ENCODE measurements around the gene BHLHE40.

The BHLHE40 gene

DNA sequence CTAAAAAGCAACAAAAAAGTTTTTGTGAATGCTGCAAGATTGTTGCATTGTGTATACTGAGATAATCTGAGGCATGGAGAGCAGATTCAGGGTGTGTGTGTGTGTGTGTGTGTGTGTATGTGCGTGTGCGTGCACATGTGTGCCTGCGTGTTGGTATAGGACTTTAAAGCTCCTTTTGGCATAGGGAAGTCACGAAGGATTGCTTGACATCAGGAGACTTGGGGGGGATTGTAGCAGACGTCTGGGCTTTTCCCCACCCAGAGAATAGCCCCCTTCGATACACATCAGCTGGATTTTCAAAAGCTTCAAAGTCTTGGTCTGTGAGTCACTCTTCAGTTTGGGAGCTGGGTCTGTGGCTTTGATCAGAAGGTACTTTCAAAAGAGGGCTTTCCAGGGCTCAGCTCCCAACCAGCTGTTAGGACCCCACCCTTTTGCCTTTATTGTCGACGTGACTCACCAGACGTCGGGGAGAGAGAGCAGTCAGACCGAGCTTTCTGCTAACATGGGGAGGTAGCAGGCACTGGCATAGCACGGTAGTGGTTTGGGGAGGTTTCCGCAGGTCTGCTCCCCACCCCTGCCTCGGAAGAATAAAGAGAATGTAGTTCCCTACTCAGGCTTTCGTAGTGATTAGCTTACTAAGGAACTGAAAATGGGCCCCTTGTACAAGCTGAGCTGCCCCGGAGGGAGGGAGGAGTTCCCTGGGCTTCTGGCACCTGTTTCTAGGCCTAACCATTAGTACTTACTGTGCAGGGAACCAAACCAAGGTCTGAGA is 4.7 kb downstream of the BHLHE40 start:
- DNase-seq (ENCODE audit: low read depth, low spot score): no peak

DNA sequence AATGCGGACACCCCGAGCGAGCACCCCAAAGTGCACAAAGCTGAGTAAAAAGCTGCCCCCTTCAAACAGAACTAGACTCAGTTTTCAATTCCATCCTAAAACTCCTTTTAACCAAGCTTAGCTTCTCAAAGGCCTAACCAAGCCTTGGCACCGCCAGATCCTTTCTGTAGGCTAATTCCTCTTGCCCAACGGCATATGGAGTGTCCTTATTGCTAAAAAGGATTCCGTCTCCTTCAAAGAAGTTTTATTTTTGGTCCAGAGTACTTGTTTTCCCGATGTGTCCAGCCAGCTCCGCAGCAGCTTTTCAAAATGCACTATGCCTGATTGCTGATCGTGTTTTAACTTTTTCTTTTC is 5.3 kb downstream of the BHLHE40 start:
- DNase-seq (ENCODE audit: low read depth, low spot score): no peak

DNA sequence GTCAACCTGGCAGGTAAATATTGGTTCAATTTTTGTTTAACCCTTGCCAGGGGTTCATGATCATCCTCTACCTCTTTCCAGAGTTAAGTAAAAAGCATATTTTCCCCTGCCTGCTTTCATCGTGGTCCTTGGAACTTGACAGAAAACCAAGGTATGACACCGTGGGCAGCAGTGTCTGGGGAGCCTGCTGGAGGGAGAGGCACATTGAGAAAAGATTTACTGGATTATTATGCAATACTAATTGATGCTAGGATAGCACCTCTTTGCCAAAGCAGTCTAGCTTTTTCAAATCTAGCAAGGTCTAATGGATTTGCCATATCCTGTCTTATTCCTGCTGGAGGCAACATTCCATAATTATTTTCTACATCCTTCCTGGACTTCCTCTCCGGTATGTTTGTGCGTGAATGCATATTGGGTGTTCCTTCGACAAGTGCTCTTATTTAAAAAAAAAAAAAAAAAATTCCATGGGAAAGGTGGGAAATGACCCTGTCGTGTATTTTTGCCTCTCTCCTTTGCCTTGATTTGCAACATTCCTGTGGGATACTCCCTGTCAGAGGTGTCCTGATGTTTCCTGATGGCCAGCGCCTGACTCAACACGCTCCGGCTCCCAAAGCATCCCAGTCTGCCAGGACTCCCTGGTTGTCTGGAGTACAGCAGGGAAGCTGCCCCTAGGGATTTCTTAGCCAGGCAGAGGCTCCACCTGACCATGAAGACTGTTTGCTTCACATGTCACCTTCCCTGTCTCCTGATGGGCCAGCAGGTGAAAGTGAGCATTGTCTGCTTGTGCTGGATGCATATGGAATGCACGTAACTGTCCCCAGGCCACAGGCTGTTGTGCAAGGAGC is 6.3 kb downstream of the BHLHE40 start:
- no peak for DNase-seq (ENCODE audit: low read depth, low spot score)

DNA sequence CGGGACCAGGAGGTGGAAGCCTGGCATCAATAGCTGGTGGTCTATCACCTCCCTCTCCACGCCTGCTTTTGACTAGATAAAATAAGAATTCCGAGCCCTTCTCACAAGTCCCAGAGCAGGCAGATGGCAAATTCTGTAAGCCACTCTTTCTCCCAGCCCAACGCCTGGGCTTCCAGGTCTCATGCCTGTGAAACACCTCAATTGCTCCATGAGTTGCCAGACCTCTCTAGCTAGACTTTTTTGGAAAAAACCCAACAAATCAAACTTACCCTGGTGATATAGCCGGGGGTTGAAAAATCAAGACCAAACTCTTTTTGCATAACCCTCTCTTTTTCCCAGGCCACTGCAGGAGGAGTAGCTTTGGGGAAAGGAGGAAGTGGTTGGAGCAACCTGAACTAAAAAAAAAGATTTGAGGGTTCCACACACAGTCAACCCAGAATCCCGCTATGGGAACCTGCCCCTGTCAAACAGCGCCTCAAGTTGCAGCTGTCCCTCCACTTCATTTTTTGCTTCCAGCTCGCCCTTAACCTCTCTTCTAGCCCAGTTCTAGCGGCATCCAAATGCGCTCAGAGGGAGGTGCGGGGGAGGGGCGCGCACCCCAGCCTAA is 7.0 kb downstream of the BHLHE40 start:
- DNase-seq (ENCODE audit: low read depth, low spot score): no peak

DNA sequence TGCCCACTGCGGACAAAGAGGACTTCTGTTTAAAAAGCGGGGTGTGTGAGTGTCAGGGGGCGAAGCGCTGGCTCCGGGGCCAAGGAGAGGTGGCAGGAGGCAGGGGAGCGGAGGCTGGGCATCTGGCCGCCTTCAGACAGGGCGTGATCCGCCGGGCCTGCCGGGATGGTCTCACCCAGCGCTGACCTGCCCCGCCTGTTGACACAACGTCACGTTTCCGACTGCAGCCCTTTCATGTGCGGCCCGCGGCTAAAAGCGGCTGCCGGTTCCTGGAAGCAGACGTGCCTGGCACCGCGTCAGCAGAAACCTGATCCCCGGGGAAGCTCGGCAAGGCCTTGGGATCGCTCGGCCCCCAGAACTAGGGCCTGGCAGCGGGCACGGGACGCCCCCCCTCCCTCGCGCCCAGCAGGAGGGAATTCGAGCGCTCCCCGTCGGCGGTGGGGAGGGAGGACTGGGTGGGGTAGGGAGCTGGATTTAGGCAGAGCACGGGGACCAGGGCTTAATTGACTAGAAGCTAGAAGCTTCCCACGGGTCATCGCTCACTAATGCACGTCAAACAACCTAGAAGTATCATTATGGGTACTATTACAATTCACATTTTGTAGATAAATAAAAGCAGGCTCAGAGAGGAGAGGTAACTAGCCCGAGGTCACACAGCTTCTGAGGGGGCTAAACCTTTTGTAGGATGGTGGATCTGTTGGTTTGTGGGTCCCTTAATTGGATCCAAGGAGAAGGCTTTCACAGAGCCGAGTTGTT is 7.7 kb downstream of the BHLHE40 start:
- no peak for DNase-seq (ENCODE audit: low read depth, low spot score)

DNA sequence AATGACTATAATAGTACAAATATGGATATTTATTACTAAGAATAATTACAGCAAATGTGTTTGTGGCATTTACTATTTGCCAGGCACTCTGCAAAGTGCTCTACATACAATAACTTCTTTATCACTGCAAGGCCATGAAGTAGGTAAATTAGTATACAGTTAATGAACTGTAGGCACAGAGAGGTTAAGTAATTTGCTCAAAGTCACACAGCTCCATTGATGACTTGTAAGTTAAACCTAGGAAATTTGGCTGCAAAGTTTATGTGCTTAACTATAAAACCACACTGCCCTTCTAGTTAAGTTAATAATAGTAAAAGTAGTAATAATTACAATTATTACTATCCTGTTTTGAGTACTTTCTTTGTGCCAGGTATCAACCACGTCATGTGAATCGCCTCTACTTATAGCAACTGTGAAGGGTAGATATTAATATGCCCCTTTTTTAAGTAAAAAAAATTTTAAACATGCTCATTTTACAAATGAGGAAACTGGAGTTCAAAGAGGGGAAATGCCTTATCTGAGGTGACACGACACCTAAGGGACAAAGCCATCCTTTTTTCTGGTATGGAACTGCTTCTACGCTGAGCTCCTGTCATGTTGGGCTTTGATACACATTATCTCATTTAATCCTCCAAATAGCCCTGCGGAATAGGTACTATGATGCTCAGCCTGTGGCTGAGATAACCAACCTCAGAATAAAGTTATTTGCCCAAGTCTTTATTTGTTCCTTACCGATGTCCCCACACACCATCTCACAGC is 8.5 kb downstream of the BHLHE40 start:
- DNase-seq (ENCODE audit: low read depth, low spot score): no peak

DNA sequence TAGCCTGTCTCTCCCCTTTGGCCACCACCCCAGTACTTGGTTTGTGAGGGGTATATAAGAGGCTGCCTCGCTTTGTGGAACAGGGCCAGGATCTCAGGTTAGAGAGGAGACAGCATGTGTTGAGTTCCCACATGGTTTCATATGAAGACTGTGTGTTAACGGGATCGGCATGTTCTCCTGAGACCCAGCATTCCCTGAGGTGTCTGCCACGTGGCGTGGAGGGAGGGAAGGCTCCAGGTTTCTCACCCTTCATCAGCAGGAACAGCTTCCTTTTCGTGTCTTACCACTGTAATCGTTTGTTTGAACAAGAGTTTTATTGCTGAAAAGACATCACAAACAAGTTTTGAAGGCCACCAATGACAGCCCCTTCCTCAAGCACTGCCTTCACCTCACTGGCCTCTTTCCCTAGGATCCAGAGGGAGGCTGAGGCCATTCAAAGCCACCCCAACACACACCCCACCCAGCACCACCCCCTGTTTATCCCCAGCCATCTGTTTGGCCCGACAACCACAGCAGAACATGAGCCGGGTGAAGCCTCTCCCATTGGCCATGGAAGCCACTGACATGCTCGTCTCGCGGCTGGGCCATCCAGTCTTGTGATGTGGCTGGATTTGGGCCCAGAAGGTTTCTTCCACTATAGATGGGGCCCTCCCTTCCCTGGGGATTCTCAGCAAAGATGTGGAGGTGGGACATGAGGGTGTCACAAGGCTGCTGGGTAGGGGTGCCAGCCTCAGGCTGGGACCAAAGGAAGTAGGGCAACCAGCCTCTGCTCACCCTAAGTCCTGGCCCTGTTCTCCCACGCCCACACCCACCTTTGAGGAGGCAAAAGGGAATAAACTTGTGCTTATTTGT is 10.0 kb downstream of the BHLHE40 start:
- DNase-seq (ENCODE audit: low read depth, low spot score): no peak

DNA sequence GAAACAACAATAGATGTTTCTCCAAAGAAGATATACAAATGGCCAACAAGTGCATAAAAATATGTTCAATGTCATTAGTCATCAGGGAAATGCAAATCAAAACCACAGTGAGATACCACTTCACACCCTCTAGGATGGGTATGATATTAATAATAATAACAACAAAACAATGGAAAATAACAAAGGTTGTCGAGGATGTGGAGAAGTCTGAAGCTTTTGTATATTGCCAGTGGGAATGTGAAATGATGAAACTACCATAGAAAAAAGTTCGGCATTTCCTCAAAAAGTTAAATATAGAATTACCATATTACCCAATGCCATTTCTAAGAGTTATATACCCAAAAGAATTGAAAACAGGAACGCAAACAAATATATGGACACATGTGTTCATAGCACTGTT is 10.8 kb downstream of the BHLHE40 start:
- no peak for DNase-seq (ENCODE audit: low read depth, low spot score)

DNA sequence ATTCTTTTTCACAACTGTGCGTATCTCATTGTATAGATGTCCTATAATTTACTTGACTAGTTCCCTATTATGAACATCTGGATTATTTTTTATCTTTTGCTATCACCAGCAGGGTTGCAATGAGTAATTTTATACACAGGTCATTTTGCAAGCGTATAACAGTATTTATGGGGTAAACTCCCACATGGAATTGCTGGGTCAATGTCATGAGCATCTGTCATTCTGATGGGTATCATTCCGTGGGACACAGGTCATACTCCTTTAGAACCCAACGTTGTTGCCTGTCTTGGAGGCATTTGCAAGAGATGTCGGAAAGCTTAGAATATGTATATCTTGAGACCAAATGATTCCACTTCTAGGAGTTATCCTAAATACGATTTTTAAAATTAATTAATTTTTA is 12.9 kb downstream of the BHLHE40 start:
- no peak for DNase-seq (ENCODE audit: low read depth, low spot score)

DNA sequence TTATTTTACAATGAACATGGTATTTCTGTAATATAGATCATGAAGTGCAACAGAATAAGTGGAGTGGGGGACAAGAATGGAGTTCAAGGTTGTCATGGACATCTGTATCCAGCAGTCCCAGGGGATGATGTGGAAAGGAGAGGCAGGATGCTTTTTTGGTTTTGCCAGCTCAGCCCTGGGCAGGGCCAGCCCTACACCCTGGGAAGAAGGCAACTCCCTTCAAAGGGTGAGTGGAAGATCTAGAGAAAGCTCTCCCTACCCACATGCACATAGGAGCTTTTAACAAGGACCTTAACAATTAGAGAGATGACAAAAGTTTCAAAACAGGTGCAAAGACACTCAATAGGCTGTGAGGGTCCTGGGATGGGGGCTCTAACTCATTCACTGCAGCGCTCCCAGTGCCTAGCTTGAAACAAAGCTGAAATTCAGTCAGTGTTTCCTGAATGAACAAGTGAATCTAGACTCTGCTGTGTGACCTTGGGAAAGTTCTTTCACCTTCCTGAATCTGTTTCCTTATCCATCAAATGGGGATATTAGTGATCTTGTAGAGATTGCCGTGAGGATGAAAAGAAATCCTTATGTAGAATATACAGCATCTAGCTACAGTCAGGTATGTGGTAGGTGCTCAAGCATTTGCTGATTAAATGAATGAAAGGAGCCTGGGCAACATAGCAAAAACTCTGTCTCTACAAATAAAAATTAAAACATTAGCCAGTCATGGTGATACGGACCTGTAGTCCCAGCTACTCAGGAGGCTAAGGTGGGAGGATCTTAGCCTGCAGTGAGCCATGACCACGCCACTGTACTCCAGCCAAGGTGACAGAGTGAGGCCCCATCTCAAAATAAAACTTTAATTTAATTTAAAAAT is 14.3 kb downstream of the BHLHE40 start:
- DNase-seq (ENCODE audit: low read depth, low spot score): no peak

DNA sequence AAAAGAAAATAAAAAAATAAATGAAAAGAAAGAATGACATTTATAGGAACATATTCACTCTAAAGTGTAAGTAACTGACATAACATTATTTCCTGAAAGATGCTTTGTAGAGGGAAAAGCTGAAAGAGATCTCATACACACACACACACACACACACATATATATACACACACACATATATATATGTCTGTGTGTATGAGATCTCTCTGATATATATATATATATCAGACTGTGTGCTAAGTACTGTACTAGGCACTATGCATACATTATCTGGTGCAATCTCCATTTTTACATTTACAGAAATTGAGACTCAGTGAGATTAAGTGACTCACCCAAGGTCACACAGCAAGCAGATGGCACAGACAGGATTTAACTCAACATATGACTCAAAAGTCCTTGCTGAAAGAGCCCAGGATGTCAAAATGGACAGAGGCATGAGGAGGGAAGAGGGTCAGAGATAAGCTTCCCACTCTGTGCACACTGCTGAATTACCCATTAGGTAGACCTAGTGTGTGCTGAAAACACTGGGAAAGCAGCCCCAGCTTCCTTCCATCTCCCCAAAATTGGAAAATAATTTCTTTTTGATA is 15.0 kb downstream of the BHLHE40 start:
- no peak for DNase-seq (ENCODE audit: low read depth, low spot score)

DNA sequence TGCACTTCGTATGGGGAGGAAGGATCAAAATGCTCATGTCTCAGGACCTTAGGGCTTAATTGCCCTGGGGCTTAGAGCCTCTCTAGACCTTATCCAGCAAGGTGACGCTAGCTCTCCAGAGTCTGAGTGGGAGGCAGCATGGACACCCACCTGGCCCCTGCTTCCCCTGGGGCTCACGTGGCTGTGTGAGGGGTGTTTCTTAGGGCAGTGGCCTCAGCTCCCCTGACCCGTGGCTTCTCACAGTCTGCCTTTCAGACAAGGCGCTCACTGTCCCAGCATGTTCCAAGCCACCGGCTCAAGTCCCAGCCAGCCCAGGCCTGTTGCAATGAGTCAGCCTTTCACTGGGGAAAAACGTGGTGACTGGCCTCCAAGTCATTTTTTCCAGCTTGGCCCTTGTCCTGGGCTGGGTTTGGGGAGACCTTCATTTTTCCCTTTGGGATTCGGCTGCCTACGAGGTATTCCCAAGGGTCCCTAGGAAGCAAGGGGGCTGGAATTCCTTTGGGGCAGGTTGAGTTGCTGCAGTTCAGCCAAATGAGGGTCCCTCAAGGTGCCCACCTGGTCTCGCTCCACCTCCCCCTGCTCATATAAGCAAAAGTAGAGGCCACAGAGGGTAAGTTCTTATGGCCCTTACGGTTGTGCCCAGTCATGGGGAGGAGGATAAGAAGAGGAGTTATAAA is 15.7 kb downstream of the BHLHE40 start:
- DNase-seq (ENCODE audit: low read depth, low spot score): no peak

DNA sequence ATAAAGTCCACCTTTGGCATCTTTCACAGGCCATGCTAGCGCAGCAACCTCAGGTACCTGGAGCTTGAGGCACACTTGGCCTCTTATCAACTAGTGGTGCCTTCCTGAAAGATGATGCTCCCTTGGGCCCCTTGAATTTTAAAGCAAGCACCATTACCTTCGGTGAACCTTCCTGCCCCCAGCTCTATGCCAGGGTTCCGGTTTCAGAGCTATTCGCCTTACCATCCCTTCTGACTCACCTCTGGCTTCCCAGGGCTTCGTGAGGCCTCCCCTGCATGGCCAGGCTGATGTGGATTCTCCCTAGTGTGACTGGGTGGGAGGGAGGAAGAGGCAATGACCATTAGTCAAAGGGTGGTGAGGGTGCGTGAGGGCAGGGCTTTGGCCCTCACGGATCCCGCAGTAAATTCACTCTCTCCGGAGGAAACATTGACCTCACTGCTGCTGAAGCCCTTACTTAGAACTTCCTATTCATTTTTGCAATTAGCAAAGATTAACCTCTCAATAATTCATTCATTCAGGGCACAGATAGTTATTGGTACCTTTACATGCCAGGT is 16.3 kb downstream of the BHLHE40 start:
- DNase-seq (ENCODE audit: low read depth, low spot score): no peak

DNA sequence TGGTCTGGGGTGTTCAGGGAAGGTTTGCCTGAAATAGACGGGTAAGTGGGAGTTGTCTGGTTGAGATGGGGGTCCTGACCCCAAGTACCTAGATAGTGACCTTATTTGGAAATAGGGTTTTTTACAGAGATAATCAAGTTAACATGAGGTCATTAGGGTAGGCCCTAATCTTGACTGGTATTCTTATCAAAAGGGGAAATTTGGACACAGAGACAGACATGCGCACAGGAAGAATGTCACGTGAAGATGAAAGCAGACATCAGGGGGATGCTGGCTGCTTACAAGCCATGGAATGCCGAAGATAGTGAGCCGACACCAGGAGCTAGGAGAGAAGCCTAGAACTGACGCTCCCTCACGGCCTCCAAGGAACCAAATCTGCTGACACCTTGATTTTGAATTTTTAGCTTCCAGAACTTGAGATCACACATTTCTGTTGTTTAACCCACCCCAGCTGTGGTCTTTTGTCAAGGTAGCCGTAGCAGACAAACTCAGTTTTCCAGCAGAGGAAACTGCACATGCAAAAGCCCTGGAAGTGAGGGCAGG is 17.1 kb downstream of the BHLHE40 start:
- no peak for DNase-seq (ENCODE audit: low read depth, low spot score)

DNA sequence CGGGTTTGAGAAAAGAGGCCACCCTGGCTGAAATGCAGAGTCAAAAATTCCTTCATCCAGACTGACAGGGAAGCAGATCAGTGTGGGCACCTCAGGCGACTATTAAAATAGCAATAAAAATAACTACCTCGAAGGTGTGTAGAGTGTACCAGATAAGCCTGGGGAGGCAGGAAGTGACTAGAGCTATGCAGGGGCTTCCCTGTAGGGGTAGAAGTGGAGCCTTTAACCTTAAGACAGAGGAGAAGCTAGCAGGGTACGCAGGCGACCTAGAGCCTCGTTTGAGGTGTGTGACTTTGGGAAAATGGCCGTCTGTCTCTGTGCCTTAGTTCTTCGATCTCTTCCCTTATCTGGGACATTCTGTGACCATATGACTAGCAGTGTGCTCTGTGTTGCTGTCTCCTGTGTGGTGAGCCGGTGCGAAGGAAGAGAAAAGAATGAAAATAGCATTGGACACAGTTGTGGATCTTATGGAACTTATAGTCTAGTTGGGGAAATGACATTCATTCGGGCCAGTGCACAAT is 17.6 kb downstream of the BHLHE40 start:
- DNase-seq (ENCODE audit: low read depth, low spot score): no peak

DNA sequence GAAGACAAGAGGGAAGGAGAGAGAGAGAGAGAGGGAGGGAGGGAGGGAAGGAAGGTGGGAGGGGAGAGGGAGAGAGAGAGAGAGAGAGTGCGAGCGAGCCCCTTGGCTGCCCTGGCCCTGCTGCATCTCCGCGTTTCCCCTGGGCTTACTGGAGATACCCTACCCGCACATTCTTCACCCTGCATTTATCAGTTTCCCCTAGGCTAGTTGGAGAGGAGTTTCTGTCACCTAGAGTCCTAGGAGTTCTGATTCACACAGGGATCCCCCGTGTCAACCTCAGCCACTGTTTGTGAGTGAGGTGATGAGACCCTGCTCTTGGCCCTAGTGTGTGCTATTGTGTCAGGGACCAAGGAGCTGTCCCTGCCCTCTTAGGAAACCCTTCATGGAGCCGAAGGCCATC is 18.7 kb downstream of the BHLHE40 start:
- DNase-seq (ENCODE audit: low read depth, low spot score): no peak

DNA sequence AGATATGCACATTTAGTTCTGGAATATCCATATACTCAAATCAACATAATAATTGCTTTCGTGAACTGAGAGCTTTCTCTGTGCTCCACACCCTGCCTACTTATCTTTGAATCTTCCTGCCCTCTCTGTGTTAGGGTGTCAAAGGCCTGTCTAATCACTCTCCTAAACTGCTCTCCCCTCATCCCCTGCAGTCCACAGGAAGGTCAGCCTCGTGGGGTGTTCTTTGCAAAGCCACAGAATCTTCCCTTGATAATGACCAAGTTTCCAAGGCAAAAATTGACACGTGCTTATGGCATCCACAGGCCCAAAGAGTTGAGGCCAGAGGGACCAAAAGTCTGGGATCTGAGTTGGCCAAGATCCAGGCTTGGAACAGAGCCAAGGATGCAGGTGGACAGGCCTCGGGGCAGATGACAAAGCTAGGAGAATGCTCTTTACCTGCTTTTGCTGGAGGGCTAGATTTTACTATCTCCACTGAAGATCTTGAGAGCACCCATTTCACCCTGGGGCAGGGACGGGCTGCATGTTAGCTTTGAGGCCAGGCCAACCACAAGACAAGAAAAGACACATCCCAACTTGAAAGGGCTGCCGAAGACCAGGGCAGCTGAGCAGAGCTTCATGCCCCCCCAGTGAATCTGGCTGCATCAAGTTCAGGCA is 20.4 kb downstream of the BHLHE40 start:
- DNase-seq (ENCODE audit: low read depth, low spot score): no peak

All from iPS DF 19.7 (cell line).